Measurements from ENCODE around the gene IL16. TPM values are rescaled to one million over a fixed set of nuclear protein-coding genes. Genes with fewer than 3 reads are reported as not detected.

IL16 gene
- total and polyA plus RNA-seq, 4 donors, result 1.9 to 6.9 (median 4.4) TPM

DNA sequence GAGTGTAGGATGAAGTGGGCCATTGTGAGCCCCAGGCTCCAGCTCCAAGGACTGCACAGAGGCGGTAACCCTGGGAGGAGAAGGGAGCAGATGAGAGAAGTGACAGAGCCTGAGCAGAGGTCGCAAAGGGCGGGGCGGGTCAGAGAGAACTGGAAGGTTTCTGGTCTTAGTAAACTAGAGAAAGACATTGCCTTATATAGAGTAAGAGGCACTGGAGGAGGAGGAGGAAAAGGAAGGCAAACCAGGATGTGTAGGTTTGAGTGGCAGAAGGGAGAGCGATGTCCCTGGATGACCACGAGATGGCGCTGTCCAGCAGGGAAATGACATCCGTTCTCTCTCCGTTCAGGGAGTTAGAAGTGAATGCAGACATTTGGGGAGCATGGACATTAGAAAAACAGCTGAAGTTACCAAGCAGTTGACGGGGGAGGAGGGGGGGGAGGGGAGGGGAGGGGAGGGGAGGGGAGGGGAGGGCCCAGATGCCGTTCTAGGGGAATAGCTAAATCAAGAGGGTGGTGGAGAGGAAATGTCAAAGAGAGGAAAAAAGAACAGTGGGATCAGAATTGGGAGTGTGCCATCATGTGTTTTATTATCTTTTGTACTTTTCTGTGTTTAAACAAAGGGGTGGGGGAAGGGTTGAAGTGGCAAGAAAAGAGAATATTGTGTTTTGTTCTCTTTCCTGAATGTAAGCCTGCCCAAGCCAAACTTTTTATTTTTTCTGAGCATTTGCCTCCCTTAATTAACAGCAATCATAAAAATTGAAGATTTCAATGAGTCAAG is 78.4 kb downstream of the IL16 start:
- Histone ChIP-seq H3K27me3 (ENCODE audit: control insufficient read depth in 4 of 4, insufficient read depth in 4 of 4, low read length in 3 of 4) (no peaks in the 10 kb centered on the region), H3K4me1 (ENCODE audit: control insufficient read depth in 4 of 4, insufficient read depth in 4 of 4, low read length in 3 of 4) (peaks cover 16 to 59% (median 52%) of the 10 kb centered on the region in 4 donors), H3K9me3 (ENCODE audit: control insufficient read depth in 4 of 4, low read length in 3 of 4) (no peaks in the 10 kb centered on the region), H3K9ac (ENCODE audit: low read depth in 1 of 2, low read length in 2 of 2) (peak overlapping the region in 1 of 2 donors; percentile 42), H3K27ac (ENCODE audit: low read depth in 1 of 2, low read length in 2 of 2) (peak overlapping the region; percentile 54 to 62), H3K36me3 (ENCODE audit: control insufficient read depth in 4 of 4, insufficient read depth in 3 of 4, low read depth in 1 of 4, low read length in 3 of 4) (no peaks in the 10 kb centered on the region), H3K4me3 (ENCODE audit: low read depth in 1 of 3, low read length in 3 of 3) (no peak overlapping the region)
- DNase-seq (ENCODE audit: low spot score), result peak; percentile 75
- WGBS, result 9% methylated on average over 11 of the region's 11 CpGs
- no peak for TF ChIP-seq EGR1 (IDR thresholded peaks at IDR 0.05; ENCODE audit: low read depth in 2 of 2)
- no peak for TF ChIP-seq FOXA1 (IDR thresholded peaks at IDR 0.05)
- no peak for TF ChIP-seq FOXA2 (IDR thresholded peaks at IDR 0.05)
- no peak for TF ChIP-seq SP1 (IDR thresholded peaks at IDR 0.05)
- no peak for TF ChIP-seq TAF1 (conservative IDR thresholded peaks at IDR 0.05)
- TF ChIP-seq RXRA (IDR thresholded peaks at IDR 0.05), result no peak
- no peak for TF ChIP-seq NR2F2 (IDR thresholded peaks at IDR 0.05)
- TF ChIP-seq ZBTB33 (IDR thresholded peaks at IDR 0.05), result no peak
- TF ChIP-seq GABPA (IDR thresholded peaks at IDR 0.05 in 1 of 2, conservative IDR thresholded peaks at IDR 0.05 in 1 of 2), result no peak
- TF ChIP-seq, protein P1, sequence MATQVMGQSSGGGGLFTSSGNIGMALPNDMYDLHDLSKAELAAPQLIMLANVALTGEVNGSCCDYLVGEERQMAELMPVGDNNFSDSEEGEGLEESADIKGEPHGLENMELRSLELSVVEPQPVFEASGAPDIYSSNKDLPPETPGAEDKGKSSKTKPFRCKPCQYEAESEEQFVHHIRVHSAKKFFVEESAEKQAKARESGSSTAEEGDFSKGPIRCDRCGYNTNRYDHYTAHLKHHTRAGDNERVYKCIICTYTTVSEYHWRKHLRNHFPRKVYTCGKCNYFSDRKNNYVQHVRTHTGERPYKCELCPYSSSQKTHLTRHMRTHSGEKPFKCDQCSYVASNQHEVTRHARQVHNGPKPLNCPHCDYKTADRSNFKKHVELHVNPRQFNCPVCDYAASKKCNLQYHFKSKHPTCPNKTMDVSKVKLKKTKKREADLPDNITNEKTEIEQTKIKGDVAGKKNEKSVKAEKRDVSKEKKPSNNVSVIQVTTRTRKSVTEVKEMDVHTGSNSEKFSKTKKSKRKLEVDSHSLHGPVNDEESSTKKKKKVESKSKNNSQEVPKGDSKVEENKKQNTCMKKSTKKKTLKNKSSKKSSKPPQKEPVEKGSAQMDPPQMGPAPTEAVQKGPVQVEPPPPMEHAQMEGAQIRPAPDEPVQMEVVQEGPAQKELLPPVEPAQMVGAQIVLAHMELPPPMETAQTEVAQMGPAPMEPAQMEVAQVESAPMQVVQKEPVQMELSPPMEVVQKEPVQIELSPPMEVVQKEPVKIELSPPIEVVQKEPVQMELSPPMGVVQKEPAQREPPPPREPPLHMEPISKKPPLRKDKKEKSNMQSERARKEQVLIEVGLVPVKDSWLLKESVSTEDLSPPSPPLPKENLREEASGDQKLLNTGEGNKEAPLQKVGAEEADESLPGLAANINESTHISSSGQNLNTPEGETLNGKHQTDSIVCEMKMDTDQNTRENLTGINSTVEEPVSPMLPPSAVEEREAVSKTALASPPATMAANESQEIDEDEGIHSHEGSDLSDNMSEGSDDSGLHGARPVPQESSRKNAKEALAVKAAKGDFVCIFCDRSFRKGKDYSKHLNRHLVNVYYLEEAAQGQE (IDR thresholded peaks at IDR 0.05), result no peak
- no peak for TF ChIP-seq JUND (IDR thresholded peaks at IDR 0.05)
- peak; percentile 97 for TF ChIP-seq CTCF (IDR thresholded peaks at IDR 0.05; ENCODE audit: low read depth, low read length, missing input control)
- TF ChIP-seq HNF4A (conservative IDR thresholded peaks at IDR 0.05), result no peak
- no peak for TF ChIP-seq HNF4G (IDR thresholded peaks at IDR 0.05)
- TF ChIP-seq ATF3 (IDR thresholded peaks at IDR 0.05), result no peak
- TF ChIP-seq RAD21 (IDR thresholded peaks at IDR 0.05), result peak; percentile 86 to 91
- no peak for TF ChIP-seq YY1 (IDR thresholded peaks at IDR 0.05)

Measured in liver (tissue), 9 donors.